Measurements from ENCODE around the gene HOXD10. TPM values are rescaled to one million over a fixed set of nuclear protein-coding genes. Genes with fewer than 3 reads are reported as not detected.

The HOXD10 gene
- total RNA-seq (ENCODE audit: unreplicated experiment), result not detected
- long read RNA-seq, result 0 reads

- no peaks in the 10 kb centered on the region for H3K36me3 Mint-ChIP-seq (ENCODE audit: low read depth, unreplicated experiment)
- peaks cover 52% of the 10 kb centered on the region for H3K27me3 Mint-ChIP-seq (ENCODE audit: unreplicated experiment)
- H3K27ac Mint-ChIP-seq (ENCODE audit: unreplicated experiment), result peak within 1 kb of the TSS; percentile 18
- TF ChIP-seq CTCF (IDR thresholded peaks at IDR 0.05; ENCODE audit: unreplicated experiment), result peak; percentile 24
- peaks cover 13% of the 10 kb centered on the region for H3K4me1 Mint-ChIP-seq (ENCODE audit: unreplicated experiment)
- no peak within 1 kb of the TSS for H3K4me3 Mint-ChIP-seq (ENCODE audit: unreplicated experiment)
- no peaks in the 10 kb centered on the region for H3K9me3 Mint-ChIP-seq (ENCODE audit: unreplicated experiment)
- DNase-seq (ENCODE audit: low spot score), result peak; percentile 72
Observed at GRCh38 chr2:176115883-176116813, at the start of gene HOXD10. Gene HOXD10, plus strand, starts transcription at chr2:176116778. Its CDS starts 56 bp downstream, at chr2:176116834.

GRCh38 chr2:176067589-176068418 lies 48.8 kb upstream of the HOXD10 start:
- H3K9me3 Mint-ChIP-seq (ENCODE audit: unreplicated experiment), result no peaks in the 10 kb centered on the region
- TF ChIP-seq CTCF (IDR thresholded peaks at IDR 0.05; ENCODE audit: unreplicated experiment), result no peak
- H3K27me3 Mint-ChIP-seq (ENCODE audit: unreplicated experiment), result peaks cover 26% of the 10 kb centered on the region
- no peak overlapping the region for H3K27ac Mint-ChIP-seq (ENCODE audit: unreplicated experiment)
- peak; percentile 12 for DNase-seq (ENCODE audit: low spot score)
- H3K36me3 Mint-ChIP-seq (ENCODE audit: low read depth, unreplicated experiment), result no peaks in the 10 kb centered on the region
- H3K4me3 Mint-ChIP-seq (ENCODE audit: unreplicated experiment), result peak overlapping the region; percentile 25
- H3K4me1 Mint-ChIP-seq (ENCODE audit: unreplicated experiment), result peaks cover 15% of the 10 kb centered on the region

GRCh38 chr2:176068419-176068832 lies 48.2 kb upstream of the HOXD10 start:
- Mint-ChIP-seq H3K36me3 (ENCODE audit: low read depth, unreplicated experiment) (no peaks in the 10 kb centered on the region), H3K4me3 (ENCODE audit: unreplicated experiment) (peak overlapping the region; percentile 25), H3K4me1 (ENCODE audit: unreplicated experiment) (peaks cover 15% of the 10 kb centered on the region), H3K27ac (ENCODE audit: unreplicated experiment) (no peak overlapping the region), H3K27me3 (ENCODE audit: unreplicated experiment) (peaks cover 27% of the 10 kb centered on the region), H3K9me3 (ENCODE audit: unreplicated experiment) (no peaks in the 10 kb centered on the region)
- TF ChIP-seq CTCF (IDR thresholded peaks at IDR 0.05; ENCODE audit: unreplicated experiment), result no peak
- peak; percentile 18 for DNase-seq (ENCODE audit: low spot score)

- H3K27ac Mint-ChIP-seq (ENCODE audit: unreplicated experiment), result no peak overlapping the region
- no peak overlapping the region for H3K4me3 Mint-ChIP-seq (ENCODE audit: unreplicated experiment)
- peak; percentile 7 for DNase-seq (ENCODE audit: low spot score)
- no peak for TF ChIP-seq CTCF (IDR thresholded peaks at IDR 0.05; ENCODE audit: unreplicated experiment)
- H3K4me1 Mint-ChIP-seq (ENCODE audit: unreplicated experiment), result peaks cover 16% of the 10 kb centered on the region
- H3K9me3 Mint-ChIP-seq (ENCODE audit: unreplicated experiment), result no peaks in the 10 kb centered on the region
- H3K36me3 Mint-ChIP-seq (ENCODE audit: low read depth, unreplicated experiment), result no peaks in the 10 kb centered on the region
- peaks cover 23% of the 10 kb centered on the region for H3K27me3 Mint-ChIP-seq (ENCODE audit: unreplicated experiment)
Observed at GRCh38 chr2:176071330-176072291, 45.0 kb upstream of the HOXD10 start.
